ENCODE measurements around the gene DNAJC3.

DNAJC3 gene

DNA sequence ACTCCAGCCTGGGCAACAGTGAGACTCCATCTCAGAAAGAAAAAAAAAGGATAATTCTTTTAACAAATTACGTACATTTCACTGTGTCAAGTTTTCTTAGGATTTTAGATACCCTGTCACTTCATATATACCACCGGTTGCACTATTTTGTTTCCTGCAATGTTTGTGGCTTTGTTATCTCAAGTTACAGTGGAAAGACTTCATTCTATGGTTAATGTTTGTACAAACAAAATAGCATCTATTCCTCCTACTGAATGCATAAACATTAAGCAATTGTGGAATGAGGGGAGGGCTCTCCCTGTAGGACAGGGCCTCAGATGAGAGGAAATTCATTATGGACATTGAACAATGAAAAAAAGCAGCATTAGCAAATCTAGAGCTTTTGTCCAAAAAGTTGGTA is 120.1 kb downstream of the DNAJC3 start:
- Histone ChIP-seq H3K9me2 (replicated peaks; ENCODE audit: insufficient read depth, low read length) (no peaks in the 10 kb centered on the region), H3K27me3 (ENCODE audit: low read length) (no peaks in the 10 kb centered on the region), H3K27ac (ENCODE audit: low read depth, low read length) (no peak overlapping the region), H3K36me3 (ENCODE audit: low read length) (no peaks in the 10 kb centered on the region), H4K20me1 (ENCODE audit: low read depth, low read length) (no peaks in the 10 kb centered on the region), H3K9ac (ENCODE audit: low read length) (no peak overlapping the region), H3F3A (ENCODE audit: insufficient read depth) (no peaks in the 10 kb centered on the region), H3K4me3 (ENCODE audit: insufficient read depth, low read length, poor library complexity, severe bottlenecking) (no peak overlapping the region), H3K4me2 (ENCODE audit: low read depth, low read length, poor library complexity, severe bottlenecking) (no peak overlapping the region), H2AFZ (ENCODE audit: low read depth, low read length, severe bottlenecking) (no peak overlapping the region), H3K79me2 (ENCODE audit: insufficient read depth, low read length) (no peaks in the 10 kb centered on the region), H3K9me3 (ENCODE audit: insufficient read depth, low read length) (no peaks in the 10 kb centered on the region)
- no peak for TF ChIP-seq EZH2phosphoT487 (conservative IDR thresholded peaks at IDR 0.05; ENCODE audit: low read length)
- TF ChIP-seq, protein P1, sequence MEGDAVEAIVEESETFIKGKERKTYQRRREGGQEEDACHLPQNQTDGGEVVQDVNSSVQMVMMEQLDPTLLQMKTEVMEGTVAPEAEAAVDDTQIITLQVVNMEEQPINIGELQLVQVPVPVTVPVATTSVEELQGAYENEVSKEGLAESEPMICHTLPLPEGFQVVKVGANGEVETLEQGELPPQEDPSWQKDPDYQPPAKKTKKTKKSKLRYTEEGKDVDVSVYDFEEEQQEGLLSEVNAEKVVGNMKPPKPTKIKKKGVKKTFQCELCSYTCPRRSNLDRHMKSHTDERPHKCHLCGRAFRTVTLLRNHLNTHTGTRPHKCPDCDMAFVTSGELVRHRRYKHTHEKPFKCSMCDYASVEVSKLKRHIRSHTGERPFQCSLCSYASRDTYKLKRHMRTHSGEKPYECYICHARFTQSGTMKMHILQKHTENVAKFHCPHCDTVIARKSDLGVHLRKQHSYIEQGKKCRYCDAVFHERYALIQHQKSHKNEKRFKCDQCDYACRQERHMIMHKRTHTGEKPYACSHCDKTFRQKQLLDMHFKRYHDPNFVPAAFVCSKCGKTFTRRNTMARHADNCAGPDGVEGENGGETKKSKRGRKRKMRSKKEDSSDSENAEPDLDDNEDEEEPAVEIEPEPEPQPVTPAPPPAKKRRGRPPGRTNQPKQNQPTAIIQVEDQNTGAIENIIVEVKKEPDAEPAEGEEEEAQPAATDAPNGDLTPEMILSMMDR (IDR thresholded peaks at IDR 0.05; ENCODE audit: insufficient read depth, low read length, poor library complexity, severe bottlenecking) = no peak

DNA sequence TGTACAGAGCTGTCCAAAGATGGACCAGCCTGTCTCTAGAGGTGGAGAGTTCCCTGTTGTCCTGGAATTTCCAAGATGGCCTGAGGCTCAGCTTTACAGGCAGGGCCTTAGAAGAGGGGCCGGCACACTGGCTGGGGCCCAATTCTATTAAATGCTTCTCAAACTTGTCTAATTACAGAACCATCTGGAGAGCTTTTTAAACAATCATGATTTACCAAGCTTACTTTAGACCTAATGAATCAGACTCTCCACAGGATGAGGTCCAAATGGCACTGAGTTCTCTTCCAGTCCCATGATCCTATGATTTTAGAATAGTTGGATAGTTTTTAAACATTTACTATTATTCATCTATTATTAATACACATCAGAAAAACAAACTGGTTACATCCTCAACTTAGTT is 123.5 kb downstream of the DNAJC3 start:
- Histone ChIP-seq H3K27me3 (ENCODE audit: low read length) (no peaks in the 10 kb centered on the region), H2AFZ (ENCODE audit: low read depth, low read length, severe bottlenecking) (no peak overlapping the region), H3K9me3 (ENCODE audit: insufficient read depth, low read length) (no peaks in the 10 kb centered on the region), H3K4me3 (ENCODE audit: insufficient read depth, low read length, poor library complexity, severe bottlenecking) (no peak overlapping the region), H4K20me1 (ENCODE audit: low read depth, low read length) (no peaks in the 10 kb centered on the region), H3K9me2 (replicated peaks; ENCODE audit: insufficient read depth, low read length) (no peaks in the 10 kb centered on the region), H3K4me2 (ENCODE audit: low read depth, low read length, poor library complexity, severe bottlenecking) (no peak overlapping the region), H3K36me3 (ENCODE audit: low read length) (no peaks in the 10 kb centered on the region), H3F3A (ENCODE audit: insufficient read depth) (no peaks in the 10 kb centered on the region), H3K9ac (ENCODE audit: low read length) (no peak overlapping the region), H3K27ac (ENCODE audit: low read depth, low read length) (no peak overlapping the region), H3K79me2 (ENCODE audit: insufficient read depth, low read length) (no peaks in the 10 kb centered on the region)
- TF ChIP-seq, protein P1 (IDR thresholded peaks at IDR 0.05; ENCODE audit: insufficient read depth, low read length, poor library complexity, severe bottlenecking) = no peak
- TF ChIP-seq EZH2phosphoT487 (conservative IDR thresholded peaks at IDR 0.05; ENCODE audit: low read length) = no peak

DNA sequence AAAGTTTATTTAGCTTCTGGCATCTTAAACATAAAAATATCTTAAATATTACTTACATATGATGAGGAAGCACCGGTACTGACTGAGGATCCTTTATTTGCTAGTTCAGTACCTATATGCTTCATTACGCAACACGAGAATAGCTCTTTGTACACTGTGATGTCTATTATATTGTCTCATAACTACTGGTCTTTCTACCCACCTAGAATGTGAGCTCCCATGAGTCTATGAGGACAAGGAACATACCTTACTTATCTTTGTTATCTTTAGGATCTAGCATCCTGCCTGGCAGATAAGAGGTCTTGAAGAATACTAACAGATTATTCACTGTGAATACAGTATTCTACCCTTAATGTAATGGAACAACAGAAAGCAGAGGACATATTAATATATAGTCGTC is 124.9 kb downstream of the DNAJC3 start:
- H3K79me2 ChIP-seq (ENCODE audit: insufficient read depth, low read length) = no peaks in the 10 kb centered on the region
- no peak overlapping the region for H3K4me3 ChIP-seq (ENCODE audit: insufficient read depth, low read length, poor library complexity, severe bottlenecking)
- no peak overlapping the region for H3K9ac ChIP-seq (ENCODE audit: low read length)
- no peak overlapping the region for H3K27ac ChIP-seq (ENCODE audit: low read depth, low read length)
- no peak overlapping the region for H2AFZ ChIP-seq (ENCODE audit: low read depth, low read length, severe bottlenecking)
- no peaks in the 10 kb centered on the region for H4K20me1 ChIP-seq (ENCODE audit: low read depth, low read length)
- H3K27me3 ChIP-seq (ENCODE audit: low read length) = no peaks in the 10 kb centered on the region
- TF ChIP-seq, protein P1 (IDR thresholded peaks at IDR 0.05; ENCODE audit: insufficient read depth, low read length, poor library complexity, severe bottlenecking) = no peak
- TF ChIP-seq EZH2phosphoT487 (conservative IDR thresholded peaks at IDR 0.05; ENCODE audit: low read length) = no peak
- no peak overlapping the region for H3K4me2 ChIP-seq (ENCODE audit: low read depth, low read length, poor library complexity, severe bottlenecking)
- no peaks in the 10 kb centered on the region for H3K36me3 ChIP-seq (ENCODE audit: low read length)
- no peaks in the 10 kb centered on the region for H3K9me2 ChIP-seq (replicated peaks; ENCODE audit: insufficient read depth, low read length)
- H3F3A ChIP-seq (ENCODE audit: insufficient read depth) = no peaks in the 10 kb centered on the region
- no peaks in the 10 kb centered on the region for H3K9me3 ChIP-seq (ENCODE audit: insufficient read depth, low read length)
